Neural cell (in vitro differentiated cells): ENCODE data around the gene CAPN14. TPM values are rescaled to one million over a fixed set of nuclear protein-coding genes. Genes with fewer than 3 reads are reported as not detected.

Experiments
- H2AFZ ChIP-seq: fragments of 200-600, 300-800 bp; sonication (generic), shearing (Covaris generic); 2 replicates; pipeline ENCODE4 v1.6.0; 2014; ENCODE audit warnings: low read depth, mild to moderate bottlenecking, antibody characterized with exemption, low read length, moderate library complexity
- H3F3A ChIP-seq: fragments of 200-600 bp; shearing (Covaris generic); 2 replicates; pipeline ENCODE4 v1.6.1; 2016; ENCODE audit warnings: mild to moderate bottlenecking, moderate library complexity, mixed read lengths, antibody characterized with exemption, low read length; ENCODE audit not compliant: insufficient read depth, poor library complexity, severe bottlenecking
- H3K27ac ChIP-seq: fragments of 200-600, 300-800 bp; sonication (generic), shearing (Covaris generic); 2 replicates; pipeline ENCODE4 v1.5.1; 2014; ENCODE audit warnings: mild to moderate bottlenecking, low read length, moderate library complexity
- H3K27me3 ChIP-seq: fragments of 300-800, 200-600 bp; sonication (generic), shearing (Covaris generic); 2 replicates; pipeline ENCODE4 v1.6.0; 2014; ENCODE audit warnings: mild to moderate bottlenecking, low read depth, low read length, moderate library complexity; ENCODE audit not compliant: insufficient read depth
- H3K36me3 ChIP-seq: fragments of 300-800, 200-600 bp; sonication (generic), shearing (Covaris generic); 2 replicates; pipeline ENCODE4 v1.5.1; 2014; ENCODE audit warnings: mild to moderate bottlenecking, antibody characterized with exemption, low read length, moderate library complexity; ENCODE audit not compliant: insufficient read depth
- H3K4me2 ChIP-seq: fragments of 300-800, 200-600 bp; sonication (generic), shearing (Covaris generic); 2 replicates; pipeline ENCODE4 v1.6.0; 2014; ENCODE audit warnings: mild to moderate bottlenecking, low read length
- H3K4me3 ChIP-seq: fragments of 300-800, 200-600 bp; sonication (generic), shearing (Covaris generic); 2 replicates; pipeline ENCODE4 v1.5.1; 2014; ENCODE audit warnings: mild to moderate bottlenecking, low read length, moderate library complexity
- H3K79me2 ChIP-seq: fragments of 200-600 bp; shearing (Covaris generic); replicated peaks from 2 replicates; pipeline ENCODE4 v1.6.0; 2014; ENCODE audit warnings: mild to moderate bottlenecking, low read length, moderate library complexity; ENCODE audit not compliant: insufficient read depth
- H3K9ac ChIP-seq: fragments of 300-800, 200-600 bp; sonication (generic), shearing (Covaris generic); 2 replicates; pipeline ENCODE4 v1.6.1; 2016; ENCODE audit warnings: mild to moderate bottlenecking, low read length, mixed read lengths
- H3K9me2 ChIP-seq: fragments of 200-600 bp; shearing (Covaris generic); 2 replicates; pipeline ENCODE4 v1.6.1; 2016; ENCODE audit warnings: mild to moderate bottlenecking, low read length, mixed read lengths; ENCODE audit not compliant: insufficient read depth
- H3K9me3 ChIP-seq: fragments of 200-600, 300-800 bp; sonication (generic), shearing (Covaris generic); 2 replicates; pipeline ENCODE4 v1.6.1; 2016; ENCODE audit warnings: mild to moderate bottlenecking, mixed run types, low read length, moderate library complexity, mixed read lengths
- H4K20me1 ChIP-seq: fragments of 200-600 bp; shearing (Covaris generic); 2 replicates; pipeline ENCODE4 v1.6.1; 2016; ENCODE audit warnings: mild to moderate bottlenecking, mixed run types; ENCODE audit not compliant: insufficient read depth
- CTCF ChIP-seq: fragments of 450-650 bp; IDR thresholded peaks from 2 replicates; pipeline ENCODE4 v1.5.1; 2014; ENCODE audit warnings: antibody characterized with exemption, mild to moderate bottlenecking, moderate library complexity; ENCODE audit not compliant: poor library complexity, severe bottlenecking
- EP300 ChIP-seq: fragments of 450-650 bp; conservative IDR thresholded peaks from 2 replicates; pipeline ENCODE4 v1.6.1; 2014; ENCODE audit warnings: antibody characterized with exemption, mild to moderate bottlenecking, moderate library complexity; ENCODE audit not compliant: poor library complexity, severe bottlenecking
- EZH2 ChIP-seq: fragments of 200-600, 300-800 bp; shearing (Covaris generic), sonication (generic); IDR thresholded peaks from 2 replicates; pipeline ENCODE4 v1.6.1; 2014; ENCODE audit warnings: antibody characterized with exemption, low read length, borderline replicate concordance, mild to moderate bottlenecking; ENCODE audit not compliant: insufficient read depth, poor library complexity, severe bottlenecking
- MXI1 ChIP-seq: fragments of 450-650 bp; conservative IDR thresholded peaks from 2 replicates; pipeline ENCODE4 v1.6.1; 2014; ENCODE audit warnings: antibody characterized with exemption, mild to moderate bottlenecking; ENCODE audit not compliant: poor library complexity, severe bottlenecking
- POLR2AphosphoS5 ChIP-seq: IDR thresholded peaks from 2 replicates; pipeline ENCODE4 v1.6.1; 2012
- RAD21 ChIP-seq: fragments of 450-650 bp; conservative IDR thresholded peaks from 2 replicates; pipeline ENCODE4 v1.6.1; 2014; ENCODE audit warnings: antibody characterized with exemption, mild to moderate bottlenecking, moderate library complexity
- REST ChIP-seq: IDR thresholded peaks from 2 replicates; pipeline ENCODE4 v1.6.1; 2012; ENCODE audit warnings: borderline replicate concordance
- SMC3 ChIP-seq: fragments of 450-650 bp; conservative IDR thresholded peaks from 2 replicates; pipeline ENCODE4 v1.6.1; 2014; ENCODE audit warnings: antibody characterized with exemption, mild to moderate bottlenecking, moderate library complexity; ENCODE audit not compliant: poor library complexity
- TAF1 ChIP-seq: IDR thresholded peaks from 2 replicates; pipeline ENCODE4 v1.6.1; 2012; ENCODE audit warnings: low read depth
- polyA plus RNA-seq: library from polyadenylated mRNA; depleted of rRNA; stranded (reverse); fragments of >200 nt; gene quantifications from 2 replicates; pipeline ENCODE4 v1.2.3, GENCODE V29; 2014

CAPN14 gene
- polyA plus RNA-seq, 1 donor from 2014 or later, result 2.1 TPM

- H3K4me3 ChIP-seq, result no peak overlapping the region
- TF ChIP-seq RAD21 (no peak), CTCF (no peak), SMC3 (no peak), REST (no peak), EP300 (no peak), POLR2AphosphoS5 (no peak), EZH2 (no peak), TAF1 (no peak), MXI1 (no peak)
- no peak overlapping the region for H3K9ac ChIP-seq
- H3K36me3 ChIP-seq, result no peaks in the 10 kb centered on the region
- no peaks in the 10 kb centered on the region for H4K20me1 ChIP-seq
- no peak overlapping the region for H3K27ac ChIP-seq
- H3K9me2 ChIP-seq, result no peaks in the 10 kb centered on the region
- H2AFZ ChIP-seq, result no peak overlapping the region
- no peak overlapping the region for H3K4me2 ChIP-seq
- H3K9me3 ChIP-seq, result no peaks in the 10 kb centered on the region
- H3F3A ChIP-seq, result no peaks in the 10 kb centered on the region
- H3K27me3 ChIP-seq, result no peaks in the 10 kb centered on the region
- H3K79me2 ChIP-seq, result no peaks in the 10 kb centered on the region
Measured at GRCh38 chr2:31193806-31194205, 23.5 kb downstream of the CAPN14 start.

GRCh38 chr2:31192851-31193392 is 24.4 kb downstream of the CAPN14 start:
- H4K20me1 ChIP-seq, result no peaks in the 10 kb centered on the region
- H3K36me3 ChIP-seq, result no peaks in the 10 kb centered on the region
- no peaks in the 10 kb centered on the region for H3F3A ChIP-seq
- no peak overlapping the region for H3K27ac ChIP-seq
- no peak overlapping the region for H3K4me3 ChIP-seq
- H3K4me2 ChIP-seq, result no peak overlapping the region
- no peaks in the 10 kb centered on the region for H3K27me3 ChIP-seq
- TF ChIP-seq CTCF, result no peak
- TF ChIP-seq TAF1, result no peak
- no peaks in the 10 kb centered on the region for H3K9me3 ChIP-seq
- no peak overlapping the region for H2AFZ ChIP-seq
- H3K9me2 ChIP-seq, result no peaks in the 10 kb centered on the region
- H3K9ac ChIP-seq, result no peak overlapping the region
- H3K79me2 ChIP-seq, result no peaks in the 10 kb centered on the region
